Measurements from ENCODE around the gene PPP4R2. TPM values are rescaled to one million over a fixed set of nuclear protein-coding genes. Genes with fewer than 3 reads are reported as not detected.

The PPP4R2 gene
- total and polyA plus RNA-seq, 9 of the 15 experiments (the other 6 are each of a cell fraction or from before 2014, with no cell fraction given), result 11.0 to 49.6 (median 31.6) TPM

DNA sequence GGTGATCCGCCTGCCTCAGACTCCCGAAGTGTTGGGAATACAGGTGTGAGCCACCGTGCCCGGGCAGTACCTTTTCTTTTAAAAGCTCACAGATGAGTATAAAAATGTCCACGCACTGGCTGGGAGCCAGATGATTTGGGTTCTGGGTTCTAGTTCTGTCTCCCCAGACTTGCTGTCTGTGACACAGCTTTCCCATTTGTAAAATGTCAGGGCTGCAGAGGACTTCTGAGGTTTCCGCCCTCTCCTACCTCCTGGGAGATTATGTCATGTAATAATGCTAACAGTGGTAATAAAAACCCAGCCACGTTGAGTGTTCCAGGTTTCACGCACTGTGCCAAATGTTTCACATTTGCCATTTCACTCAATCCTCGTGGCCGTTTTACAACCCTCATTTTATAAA is 1.3 kb upstream of the PPP4R2 start:
- Histone ChIP-seq H3K4me3 (no peak overlapping the region), H2AFZ (ENCODE audit: low read depth, low read length) (peak overlapping the region; percentile 55; the same call in 1 of the 2 replicates), H3K4me2 (ENCODE audit: insufficient read depth, low read length) (no peak overlapping the region), H4K20me1 (replicated peaks; ENCODE audit: control insufficient read depth, insufficient read depth, low read length) (peaks cover 17% of the 10 kb centered on the region), H3K27me3 (ENCODE audit: control insufficient read depth in 2 of 2, insufficient read depth in 2 of 2, low read length in 2 of 2) (no peaks in the 10 kb centered on the region), H3K9me1 (ENCODE audit: control insufficient read depth, insufficient read depth, low read length) (no peaks in the 10 kb centered on the region), H3K4me1 (replicated peaks in 1 of 2; ENCODE audit: control insufficient read depth in 2 of 2, insufficient read depth in 2 of 2, low read length in 2 of 2) (peaks cover 13 to 22% of the 10 kb centered on the region in 2 experiments; a peak in 4 of 5 replicates), H3K9me3 (replicated peaks; ENCODE audit: control insufficient read depth, insufficient read depth, low read depth, low read length) (no peaks in the 10 kb centered on the region), H3K36me3 (ENCODE audit: control insufficient read depth, insufficient read depth, low read length) (peaks cover 22% of the 10 kb centered on the region), H3K9ac (ENCODE audit: insufficient read depth in 1 of 2, low read depth in 2 of 2, low read length in 2 of 2) (no peak overlapping the region), H3K79me2 (ENCODE audit: control insufficient read depth, insufficient read depth, low read length) (peaks cover 35% of the 10 kb centered on the region), H3K27ac (ENCODE audit: extremely low read depth, low read depth, low read length) (no peak overlapping the region)
- no peak for ATAC-seq
- no peak for FAIRE-seq
- BruUV-seq (replicated peaks), result no TSS peak
- 96% methylated on average over 6 of the region's 10 CpGs for WGBS (ENCODE audit: insufficient coverage, low coverage, missing lambda C conversion rate)
- ChIA-PET CTCF (ENCODE audit: low intra/inter-chr PET ratio) (no interaction called here), POLR2A (interaction anchor here (0.6 to 0.7 kb wide), 2 partner anchors 13 to 365 kb away, joined by 3 read pairs; no protein-coding TSS in a partner anchor)
- intact Hi-C loops (cut with micrococcal nuclease) (loop anchor here (5.0 kb wide), 2 partner anchors 62 to 108 kb away; partner anchors contain the start of gene GXYLT2), in situ Hi-C loops (cut with MboI) (no loop called here)
- no peak for DNase-seq (ENCODE audit: extremely low read depth in 1 of 4, low spot score in 3 of 4)
- TF ChIP-seq MYNN (IDR thresholded peaks at IDR 0.05) (no peak), MYNN (CRISPR knock-in tag; IDR thresholded peaks at IDR 0.05) (no peak), SMARCC2 (IDR thresholded peaks at IDR 0.05; ENCODE audit: low read depth) (no peak), CBX8 (IDR thresholded peaks at IDR 0.05; ENCODE audit: borderline replicate concordance, extremely low read depth, low read depth, low read length, poor library complexity, severe bottlenecking) (no peak), PHF20 (IDR thresholded peaks at IDR 0.05; ENCODE audit: partially characterized antibody) (no peak), ZNF140 (CRISPR knock-in tag; IDR thresholded peaks at IDR 0.05) (no peak), STAT5B (CRISPR knock-in tag; IDR thresholded peaks at IDR 0.05) (no peak), TCFL5 (CRISPR knock-in tag; conservative IDR thresholded peaks at IDR 0.05) (no peak)
- TF ChIP-seq, protein P1, sequence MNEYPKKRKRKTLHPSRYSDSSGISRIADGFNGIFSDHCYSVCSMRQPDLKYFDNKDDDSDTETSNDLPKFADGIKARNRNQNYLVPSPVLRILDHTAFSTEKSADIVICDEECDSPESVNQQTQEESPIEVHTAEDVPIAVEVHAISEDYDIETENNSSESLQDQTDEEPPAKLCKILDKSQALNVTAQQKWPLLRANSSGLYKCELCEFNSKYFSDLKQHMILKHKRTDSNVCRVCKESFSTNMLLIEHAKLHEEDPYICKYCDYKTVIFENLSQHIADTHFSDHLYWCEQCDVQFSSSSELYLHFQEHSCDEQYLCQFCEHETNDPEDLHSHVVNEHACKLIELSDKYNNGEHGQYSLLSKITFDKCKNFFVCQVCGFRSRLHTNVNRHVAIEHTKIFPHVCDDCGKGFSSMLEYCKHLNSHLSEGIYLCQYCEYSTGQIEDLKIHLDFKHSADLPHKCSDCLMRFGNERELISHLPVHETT (CRISPR knock-in tag; conservative IDR thresholded peaks at IDR 0.05 in 1 of 2, IDR thresholded peaks at IDR 0.05 in 1 of 2), result no peak
- TF ChIP-seq, protein P2, sequence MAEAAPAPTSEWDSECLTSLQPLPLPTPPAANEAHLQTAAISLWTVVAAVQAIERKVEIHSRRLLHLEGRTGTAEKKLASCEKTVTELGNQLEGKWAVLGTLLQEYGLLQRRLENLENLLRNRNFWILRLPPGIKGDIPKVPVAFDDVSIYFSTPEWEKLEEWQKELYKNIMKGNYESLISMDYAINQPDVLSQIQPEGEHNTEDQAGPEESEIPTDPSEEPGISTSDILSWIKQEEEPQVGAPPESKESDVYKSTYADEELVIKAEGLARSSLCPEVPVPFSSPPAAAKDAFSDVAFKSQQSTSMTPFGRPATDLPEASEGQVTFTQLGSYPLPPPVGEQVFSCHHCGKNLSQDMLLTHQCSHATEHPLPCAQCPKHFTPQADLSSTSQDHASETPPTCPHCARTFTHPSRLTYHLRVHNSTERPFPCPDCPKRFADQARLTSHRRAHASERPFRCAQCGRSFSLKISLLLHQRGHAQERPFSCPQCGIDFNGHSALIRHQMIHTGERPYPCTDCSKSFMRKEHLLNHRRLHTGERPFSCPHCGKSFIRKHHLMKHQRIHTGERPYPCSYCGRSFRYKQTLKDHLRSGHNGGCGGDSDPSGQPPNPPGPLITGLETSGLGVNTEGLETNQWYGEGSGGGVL (CRISPR knock-in tag; IDR thresholded peaks at IDR 0.05), result no peak
- TF ChIP-seq, protein P3, sequence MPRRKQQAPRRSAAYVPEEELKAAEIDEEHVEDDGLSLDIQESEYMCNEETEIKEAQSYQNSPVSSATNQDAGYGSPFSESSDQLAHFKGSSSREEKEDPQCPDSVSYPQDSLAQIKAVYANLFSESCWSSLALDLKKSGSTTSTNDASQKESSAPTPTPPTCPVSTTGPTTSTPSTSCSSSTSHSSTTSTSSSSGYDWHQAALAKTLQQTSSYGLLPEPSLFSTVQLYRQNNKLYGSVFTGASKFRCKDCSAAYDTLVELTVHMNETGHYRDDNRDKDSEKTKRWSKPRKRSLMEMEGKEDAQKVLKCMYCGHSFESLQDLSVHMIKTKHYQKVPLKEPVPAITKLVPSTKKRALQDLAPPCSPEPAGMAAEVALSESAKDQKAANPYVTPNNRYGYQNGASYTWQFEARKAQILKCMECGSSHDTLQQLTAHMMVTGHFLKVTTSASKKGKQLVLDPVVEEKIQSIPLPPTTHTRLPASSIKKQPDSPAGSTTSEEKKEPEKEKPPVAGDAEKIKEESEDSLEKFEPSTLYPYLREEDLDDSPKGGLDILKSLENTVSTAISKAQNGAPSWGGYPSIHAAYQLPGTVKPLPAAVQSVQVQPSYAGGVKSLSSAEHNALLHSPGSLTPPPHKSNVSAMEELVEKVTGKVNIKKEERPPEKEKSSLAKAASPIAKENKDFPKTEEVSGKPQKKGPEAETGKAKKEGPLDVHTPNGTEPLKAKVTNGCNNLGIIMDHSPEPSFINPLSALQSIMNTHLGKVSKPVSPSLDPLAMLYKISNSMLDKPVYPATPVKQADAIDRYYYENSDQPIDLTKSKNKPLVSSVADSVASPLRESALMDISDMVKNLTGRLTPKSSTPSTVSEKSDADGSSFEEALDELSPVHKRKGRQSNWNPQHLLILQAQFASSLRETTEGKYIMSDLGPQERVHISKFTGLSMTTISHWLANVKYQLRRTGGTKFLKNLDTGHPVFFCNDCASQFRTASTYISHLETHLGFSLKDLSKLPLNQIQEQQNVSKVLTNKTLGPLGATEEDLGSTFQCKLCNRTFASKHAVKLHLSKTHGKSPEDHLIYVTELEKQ (CRISPR knock-in tag; IDR thresholded peaks at IDR 0.05), result no peak
- TF ChIP-seq, protein P4, sequence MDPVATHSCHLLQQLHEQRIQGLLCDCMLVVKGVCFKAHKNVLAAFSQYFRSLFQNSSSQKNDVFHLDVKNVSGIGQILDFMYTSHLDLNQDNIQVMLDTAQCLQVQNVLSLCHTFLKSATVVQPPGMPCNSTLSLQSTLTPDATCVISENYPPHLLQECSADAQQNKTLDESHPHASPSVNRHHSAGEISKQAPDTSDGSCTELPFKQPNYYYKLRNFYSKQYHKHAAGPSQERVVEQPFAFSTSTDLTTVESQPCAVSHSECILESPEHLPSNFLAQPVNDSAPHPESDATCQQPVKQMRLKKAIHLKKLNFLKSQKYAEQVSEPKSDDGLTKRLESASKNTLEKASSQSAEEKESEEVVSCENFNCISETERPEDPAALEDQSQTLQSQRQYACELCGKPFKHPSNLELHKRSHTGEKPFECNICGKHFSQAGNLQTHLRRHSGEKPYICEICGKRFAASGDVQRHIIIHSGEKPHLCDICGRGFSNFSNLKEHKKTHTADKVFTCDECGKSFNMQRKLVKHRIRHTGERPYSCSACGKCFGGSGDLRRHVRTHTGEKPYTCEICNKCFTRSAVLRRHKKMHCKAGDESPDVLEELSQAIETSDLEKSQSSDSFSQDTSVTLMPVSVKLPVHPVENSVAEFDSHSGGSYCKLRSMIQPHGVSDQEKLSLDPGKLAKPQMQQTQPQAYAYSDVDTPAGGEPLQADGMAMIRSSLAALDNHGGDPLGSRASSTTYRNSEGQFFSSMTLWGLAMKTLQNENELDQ (CRISPR knock-in tag; IDR thresholded peaks at IDR 0.05; ENCODE audit: borderline replicate concordance), result no peak
